ENCODE measurements around the gene C20orf144.
"Not testable (repeated sequence)": the region's sequence is repeated elsewhere in the genome, so short reads cannot be mapped to it uniquely, and the experiment has no call there.

The C20orf144 gene

GRCh38 chr20:33644313-33645071, 17.6 kb upstream of the C20orf144 start:
- no peak for TF ChIP-seq CTCF (conservative IDR thresholded peaks at IDR 0.05; ENCODE audit: low read depth, low read length)
- no peak for DNase-seq (ENCODE audit: low read depth)
- H3K4me3 ChIP-seq (ENCODE audit: low read length), result no peak overlapping the region

GRCh38 chr20:33645072-33645358, 17.1 kb upstream of the C20orf144 start:
- H3K4me3 ChIP-seq (ENCODE audit: low read length), result no peak overlapping the region

GRCh38 chr20:33645396-33645795, 16.7 kb upstream of the C20orf144 start:
- DNase-seq (ENCODE audit: low read depth), result no peak
- H3K4me3 ChIP-seq (ENCODE audit: low read length), result no peak overlapping the region
- no peak for TF ChIP-seq CTCF (conservative IDR thresholded peaks at IDR 0.05; ENCODE audit: low read depth, low read length)

More at GRCh38 chr20:33645072-33645358, 17.1 kb upstream of the C20orf144 start:
- TF ChIP-seq CTCF (conservative IDR thresholded peaks at IDR 0.05; ENCODE audit: low read depth, low read length), result no peak
- no peak for DNase-seq (ENCODE audit: low read depth)

GRCh38 chr20:33646191-33646590, 15.9 kb upstream of the C20orf144 start:
- no peak for TF ChIP-seq CTCF (conservative IDR thresholded peaks at IDR 0.05; ENCODE audit: low read depth, low read length)
- no peak for DNase-seq (ENCODE audit: low read depth)
- H3K4me3 ChIP-seq (ENCODE audit: low read length), result no peak overlapping the region

- not testable (repeated sequence) for DNase-seq (ENCODE audit: low read depth)
Measured at GRCh38 chr20:33646959-33647602, 15.0 kb upstream of the C20orf144 start.

GRCh38 chr20:33647603-33648395, 14.3 kb upstream of the C20orf144 start:
- no peak overlapping the region for H3K4me3 ChIP-seq (ENCODE audit: low read length)
- DNase-seq (ENCODE audit: low read depth), result no peak
- no peak for TF ChIP-seq CTCF (conservative IDR thresholded peaks at IDR 0.05; ENCODE audit: low read depth, low read length)

More at GRCh38 chr20:33646959-33647602, 15.0 kb upstream of the C20orf144 start:
- H3K4me3 ChIP-seq (ENCODE audit: low read length), result not testable (repeated sequence)

GRCh38 chr20:33648396-33649004, 13.6 kb upstream of the C20orf144 start:
- no peak for DNase-seq (ENCODE audit: low read depth)
- no peak for TF ChIP-seq CTCF (conservative IDR thresholded peaks at IDR 0.05; ENCODE audit: low read depth, low read length)
- H3K4me3 ChIP-seq (ENCODE audit: low read length), result no peak overlapping the region

Data from retinal pigment epithelial cell (primary cell).